GM19452 (cell line): ENCODE results near the gene PISD.
A peak's percentile ranks its signal among the peaks of the same experiment; 100 is the strongest.
"Not testable (repeated sequence)": the region's sequence is repeated elsewhere in the genome, so short reads cannot be mapped to it uniquely, and the experiment has no call there.

Experiments
- ATAC-seq: cut with Tn5 transposase; IDR thresholded peaks from one replicate; pipeline ENCODE4 v1.9.1; 2021; ENCODE audit not compliant: unreplicated experiment

PISD gene

GRCh38 chr22:31661851-31662667, at the start of gene PISD:
Gene PISD, minus strand, starts transcription at chr22:31662215. Its CDS starts 7 bp downstream, at chr22:31662208.
- peak; percentile 81 for ATAC-seq

- not testable (repeated sequence) for ATAC-seq
Observed at GRCh38 chr22:31711226-31711625, 49.2 kb upstream of the PISD start.

GRCh38 chr22:31707519-31707918, 45.5 kb upstream of the PISD start:
- no peak for ATAC-seq

GRCh38 chr22:31695423-31695822, 33.4 kb upstream of the PISD start:
- no peak for ATAC-seq

- ATAC-seq: not testable (repeated sequence)
Observed at GRCh38 chr22:31694046-31694445, 32.0 kb upstream of the PISD start.

- ATAC-seq: no peak
Observed at GRCh38 chr22:31692186-31692886, 30.3 kb upstream of the PISD start.

GRCh38 chr22:31691408-31691807, 29.4 kb upstream of the PISD start:
- ATAC-seq: no peak

- ATAC-seq: no peak
Observed at GRCh38 chr22:31683181-31684105, 21.4 kb upstream of the PISD start.

GRCh38 chr22:31682751-31683150, 20.7 kb upstream of the PISD start:
- ATAC-seq: no peak

- no peak for ATAC-seq
Observed at GRCh38 chr22:31681349-31682345, 19.6 kb upstream of the PISD start.

GRCh38 chr22:31680861-31681341, 18.9 kb upstream of the PISD start:
- ATAC-seq: no peak

- no peak for ATAC-seq
Observed at GRCh38 chr22:31678748-31679147, 16.7 kb upstream of the PISD start.

- peak; percentile 93 for ATAC-seq
Observed at GRCh38 chr22:31676700-31677099, 14.7 kb upstream of the PISD start.

GRCh38 chr22:31674219-31674618, 12.2 kb upstream of the PISD start:
- not testable (repeated sequence) for ATAC-seq

GRCh38 chr22:31668849-31669248, 6.8 kb upstream of the PISD start:
- ATAC-seq: not testable (repeated sequence)

- no peak for ATAC-seq
Observed at GRCh38 chr22:31662668-31663037, 638 bp upstream of the PISD start.

- ATAC-seq: not testable (repeated sequence)
Observed at GRCh38 chr22:31660860-31661341, 1.1 kb downstream of the PISD start.

GRCh38 chr22:31659246-31659645, 2.8 kb downstream of the PISD start:
- no peak for ATAC-seq

GRCh38 chr22:31654408-31654807, 7.6 kb downstream of the PISD start:
- ATAC-seq: no peak

- ATAC-seq: no peak
Observed at GRCh38 chr22:31653944-31654343, 8.1 kb downstream of the PISD start.
